Transverse colon (tissue), 4 donors: ENCODE measurements around the gene SECTM1. TPM values are rescaled to one million over a fixed set of nuclear protein-coding genes. Genes with fewer than 3 reads are reported as not detected.

ENCODE experiments used
- DNase-seq: peaks from one replicate; pipeline ENCODE4 v3.0.0-alpha.2; 2019
- H3K27ac ChIP-seq, 4 donors: fragments of 200-600 bp; sonication (generic); 2 replicates each; pipeline ENCODE4 v1.5.1; 2016 to 2018; ENCODE audit warnings: inconsistent platforms in 4 of 4
- H3K27me3 ChIP-seq: fragments of 200-600 bp; sonication (generic); 2 replicates; pipeline ENCODE4 v1.5.1; 2017; ENCODE audit warnings: inconsistent platforms
- H3K36me3 ChIP-seq, 4 donors: fragments of 200-600 bp; sonication (generic); 2 replicates each; pipeline ENCODE4 v1.5.1; 2017 to 2019; ENCODE audit warnings: inconsistent platforms in 4 of 4
- H3K4me1 ChIP-seq, 4 donors: fragments of 200-600 bp; sonication (generic); 2 replicates each; pipeline ENCODE4 v1.5.1; 2017 to 2020; ENCODE audit warnings: inconsistent platforms in 4 of 4
- H3K4me3 ChIP-seq, 4 donors: fragments of 200-600 bp; sonication (generic); 1 replicate in 1 of 4; 2 replicates in 3 of 4; pipeline versions ENCODE4 v1.5.1 to v1.6.1; 2017 to 2019; ENCODE audit warnings: inconsistent platforms in 4 of 4
- H3K9me3 ChIP-seq, 2 donors: fragments of 200-600 bp; sonication (generic); 2 replicates each; pipeline ENCODE4 v1.5.1; 2017 to 2019; ENCODE audit warnings: inconsistent platforms in 2 of 2
- EP300 ChIP-seq: sonication (generic); formaldehyde crosslinking; IDR thresholded peaks from one replicate; pipeline ENCODE4 v1.6.1; 2017; ENCODE audit warnings: antibody characterized with exemption, low read depth
- POLR2A ChIP-seq: fragments of 450-650 bp; IDR thresholded peaks from one replicate; pipeline ENCODE4 v1.6.1; 2016; ENCODE audit warnings: antibody characterized with exemption, mild to moderate bottlenecking, moderate library complexity
- POLR2AphosphoS5 ChIP-seq, 3 donors: sonication (generic); formaldehyde crosslinking; IDR thresholded peaks; one replicate each; pipeline ENCODE4 v1.6.1; 2016; ENCODE audit warnings: antibody characterized with exemption in 3 of 3
- WGBS, 2 donors: methylation state at CpG; one replicate each; pipeline ENCODE4 v1.1.5; 2018; ENCODE audit warnings: low coverage in 1 of 2; 5-methylcytosine and 5-hydroxymethylcytosine counted together
- in situ Hi-C, 4 donors: fragments of 200-750 bp; cut with MboI; loops; one replicate each; pipeline versions ENCODE4 v1.15.0 to v1.15.1; 2017; ENCODE audit warnings: low sequenced_read_pairs in 3 of 4, low pct_ligation_motif_present in 1 of 4, low pct_unique_long_range_greater_than_20kb in 1 of 4
- intact Hi-C: fragments of 100-400 bp; cut with DNase I; formaldehyde crosslinking; loops from one replicate; pipeline ENCODE4 v1.15.1; 2023; ENCODE audit warnings: low total_unique reads
- total RNA-seq, 4 donors: library from RNA; depleted of rRNA; stranded (reverse); fragments of >200 nt; gene quantifications; one replicate each; pipeline ENCODE4 v1.1.0, GENCODE V29; 2016
- TF ChIP-seq, protein P1 (sequence below), 5 experiments: fragments of 200-600 bp in 3 of 5; fragments of 450-650 bp in 2 of 5; sonication (generic) in 3 of 5; IDR thresholded peaks; 1 replicate in 2 of 5; 2 replicates in 3 of 5; pipeline ENCODE4 v1.5.1; 2016 to 2017; ENCODE audit warnings: antibody characterized with exemption in 5 of 5, inconsistent platforms in 3 of 5, mild to moderate bottlenecking in 2 of 5, moderate library complexity in 1 of 5

The SECTM1 gene
- total RNA-seq, 4 donors from 2014 or later: 5.8 to 127 (median 107) TPM

DNA sequence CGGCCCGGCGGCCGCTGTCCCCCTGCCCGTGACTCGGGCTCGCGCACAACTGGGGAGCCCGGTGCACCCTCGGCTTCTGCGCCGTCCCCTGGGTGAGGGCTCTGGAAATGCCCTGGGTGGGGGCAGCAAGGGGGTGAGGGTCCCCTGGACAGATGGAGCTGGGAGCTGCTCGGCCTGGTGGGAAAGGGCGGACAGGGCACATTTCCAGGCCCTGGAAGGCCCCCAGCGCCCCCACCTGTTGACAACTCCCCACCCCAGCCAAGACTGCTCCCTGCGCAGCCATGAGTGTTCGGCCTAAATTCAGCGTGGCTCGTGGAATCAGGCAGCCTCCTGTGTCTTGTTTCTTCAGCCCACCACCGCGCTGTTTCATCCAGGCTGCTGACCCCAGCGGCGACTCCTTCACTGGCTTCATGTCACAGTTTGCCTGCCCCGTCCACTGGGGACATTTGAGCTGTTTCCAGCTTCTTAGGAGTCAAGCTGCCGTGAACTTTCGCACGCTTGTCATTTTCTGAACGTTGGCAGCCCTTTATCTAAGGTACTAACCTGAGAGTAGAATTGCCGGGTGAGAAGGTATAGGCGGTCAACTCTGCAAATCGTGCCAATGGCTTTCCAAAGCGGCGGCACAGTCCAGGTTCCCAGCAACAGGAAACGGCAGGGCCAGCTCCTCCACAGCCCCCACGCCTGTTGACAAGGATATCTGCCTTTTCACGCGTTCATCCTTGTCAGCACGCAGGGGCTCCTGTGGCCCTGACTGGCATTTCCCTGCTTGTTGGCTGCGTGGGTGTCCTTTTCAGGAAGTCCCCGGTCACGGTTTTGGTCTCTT is 38.9 kb upstream of the SECTM1 start:
- no peak overlapping the region for H3K27ac ChIP-seq
- DNase-seq: no peak
- no peak overlapping the region for H3K4me3 ChIP-seq
- WGBS, 2 donors: 37 to 47% methylated on average over 11 to 40 of the region's 41 CpGs
- H3K4me1 ChIP-seq: peaks cover 9 to 34% (median 26%) of the 10 kb centered on the region in 4 donors
- peaks cover 82% of the 10 kb centered on the region for H3K27me3 ChIP-seq
- TF ChIP-seq POLR2A: no peak
- TF ChIP-seq EP300: no peak
- TF ChIP-seq, protein P1, sequence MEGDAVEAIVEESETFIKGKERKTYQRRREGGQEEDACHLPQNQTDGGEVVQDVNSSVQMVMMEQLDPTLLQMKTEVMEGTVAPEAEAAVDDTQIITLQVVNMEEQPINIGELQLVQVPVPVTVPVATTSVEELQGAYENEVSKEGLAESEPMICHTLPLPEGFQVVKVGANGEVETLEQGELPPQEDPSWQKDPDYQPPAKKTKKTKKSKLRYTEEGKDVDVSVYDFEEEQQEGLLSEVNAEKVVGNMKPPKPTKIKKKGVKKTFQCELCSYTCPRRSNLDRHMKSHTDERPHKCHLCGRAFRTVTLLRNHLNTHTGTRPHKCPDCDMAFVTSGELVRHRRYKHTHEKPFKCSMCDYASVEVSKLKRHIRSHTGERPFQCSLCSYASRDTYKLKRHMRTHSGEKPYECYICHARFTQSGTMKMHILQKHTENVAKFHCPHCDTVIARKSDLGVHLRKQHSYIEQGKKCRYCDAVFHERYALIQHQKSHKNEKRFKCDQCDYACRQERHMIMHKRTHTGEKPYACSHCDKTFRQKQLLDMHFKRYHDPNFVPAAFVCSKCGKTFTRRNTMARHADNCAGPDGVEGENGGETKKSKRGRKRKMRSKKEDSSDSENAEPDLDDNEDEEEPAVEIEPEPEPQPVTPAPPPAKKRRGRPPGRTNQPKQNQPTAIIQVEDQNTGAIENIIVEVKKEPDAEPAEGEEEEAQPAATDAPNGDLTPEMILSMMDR (IDR thresholded peaks at IDR 0.05): no peak
- H3K36me3 ChIP-seq: no peaks in the 10 kb centered on the region
- intact Hi-C loops: no loop called here
- H3K9me3 ChIP-seq: no peaks in the 10 kb centered on the region
- in situ Hi-C loops: no loop called here

DNA sequence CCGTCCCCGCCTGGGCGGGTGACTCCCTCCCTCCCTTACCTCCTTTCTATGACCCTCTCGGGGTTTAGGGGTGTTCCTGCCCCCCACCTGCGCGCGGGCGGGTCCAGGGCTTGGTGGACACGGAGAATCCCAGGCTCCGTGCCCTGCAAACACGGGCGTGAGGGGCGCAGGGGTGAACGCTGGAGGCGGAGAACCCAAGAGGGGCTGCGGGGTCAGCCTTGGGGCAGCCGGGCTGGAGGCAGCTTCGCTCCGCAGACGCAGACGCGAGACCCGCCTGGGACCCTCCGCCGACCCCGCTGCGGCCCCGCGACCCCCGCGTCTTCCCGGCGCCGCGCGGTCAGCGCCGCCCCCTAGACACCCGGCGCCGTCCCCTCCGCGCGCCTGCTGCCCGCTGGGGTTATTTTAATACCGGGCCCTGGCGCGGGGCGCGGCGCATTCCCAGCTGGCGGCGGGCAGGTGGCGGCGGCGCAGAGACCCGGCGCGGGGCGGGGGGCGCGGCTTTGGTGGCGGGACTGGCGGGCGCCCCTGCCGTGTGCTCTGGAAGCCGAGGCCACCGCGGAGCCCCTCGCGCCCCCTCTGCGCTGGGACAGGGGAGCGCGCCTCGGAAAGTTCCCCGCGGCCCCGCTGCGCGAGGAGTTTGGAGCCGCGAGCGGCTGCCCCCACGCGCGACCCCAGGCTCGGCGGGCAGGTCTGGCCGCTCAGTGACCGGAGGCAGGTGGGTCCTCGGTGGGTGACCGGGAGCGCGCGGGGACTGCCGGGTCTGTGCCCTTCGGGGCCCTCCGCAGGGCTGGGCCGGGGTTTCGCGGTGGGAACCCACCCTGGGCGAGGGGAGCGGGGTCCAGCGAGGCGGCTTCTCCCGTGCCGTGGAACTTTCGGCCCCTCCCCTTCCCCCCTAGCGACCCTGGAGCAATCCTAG is 38.0 kb upstream of the SECTM1 start, which contains the start of gene UTS2R:
Gene UTS2R (plus strand): TSS at position 433 of the 916 bp plus-strand sequence. CDS start 2,560 bp downstream, outside the sequence.
- Histone ChIP-seq H3K9me3 (no peaks in the 10 kb centered on the region), H3K27me3 (peaks cover 81% of the 10 kb centered on the region), H3K4me3 (peak within 1 kb of the TSS in 3 of 4 donors; percentile 13 to 43 (median 21)), H3K4me1 (peaks cover 11 to 42% (median 26%) of the 10 kb centered on the region in 4 donors), H3K27ac (no peak within 1 kb of the TSS), H3K36me3 (no peaks in the 10 kb centered on the region)
- no peak for DNase-seq
- WGBS, 2 donors: 8% methylated on average over 9 of the region's 109 CpGs; no CpG with 5 or more reads in 1 of the 2 donors
- no peak for TF ChIP-seq EP300
- no peak for TF ChIP-seq POLR2A
- TF ChIP-seq, protein P1 (IDR thresholded peaks at IDR 0.05): no peak
- no peak for TF ChIP-seq POLR2AphosphoS5 (IDR thresholded peaks at IDR 0.05)
- in situ Hi-C loops (no loop called here), intact Hi-C loops (no loop called here)

DNA sequence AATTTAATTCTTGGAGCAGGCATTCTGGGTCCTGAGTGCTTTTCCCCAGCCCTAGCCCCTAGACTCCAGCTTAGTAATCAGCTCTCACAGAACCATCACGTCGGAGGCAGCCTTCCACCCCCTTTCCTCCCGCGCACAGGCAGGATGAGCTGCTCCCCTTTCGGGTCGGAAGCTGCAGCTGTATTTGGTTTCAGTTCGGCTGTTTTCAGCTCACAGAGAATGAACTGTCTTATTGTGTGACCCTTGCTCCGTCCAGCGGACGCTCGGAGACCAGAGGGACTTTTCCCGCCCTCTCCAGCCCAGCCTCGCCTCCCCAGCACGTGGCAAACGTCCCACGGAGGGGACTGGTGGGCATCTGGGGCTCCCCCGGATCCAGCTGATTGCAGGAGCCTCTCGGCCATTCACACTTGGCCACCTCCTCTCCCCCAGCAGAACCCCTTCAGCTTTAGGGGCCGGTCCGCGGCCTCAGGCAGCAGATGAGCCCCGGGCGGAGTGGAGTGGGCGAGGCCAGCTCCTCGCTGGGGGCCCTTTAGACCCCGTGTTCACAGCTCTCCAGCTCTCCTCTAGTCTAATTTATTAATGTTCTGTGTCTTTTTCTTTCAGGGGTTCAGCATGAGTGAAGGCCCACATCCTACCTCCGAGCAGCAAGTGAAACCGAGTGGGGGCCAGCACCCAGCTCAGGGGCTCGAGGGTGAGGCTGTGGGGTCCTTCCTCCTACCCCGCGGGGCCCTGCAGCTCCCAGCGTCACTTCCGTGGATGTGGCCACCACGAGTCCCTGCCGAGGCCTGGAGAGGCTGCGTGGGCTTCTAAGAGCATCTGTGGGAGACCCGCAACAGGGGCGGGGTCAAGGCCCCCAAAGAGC is 37.1 kb upstream of the SECTM1 start:
- DNase-seq: peak; percentile 52
- intact Hi-C loops: no loop called here
- WGBS, 2 donors: 19% methylated on average over 38 of the region's 38 CpGs; no CpG with 5 or more reads in 1 of the 2 donors
- Histone ChIP-seq H3K36me3 (no peaks in the 10 kb centered on the region), H3K4me1 (peaks cover 11 to 46% (median 26%) of the 10 kb centered on the region in 4 donors), H3K27me3 (peaks cover 72% of the 10 kb centered on the region), H3K9me3 (no peaks in the 10 kb centered on the region), H3K27ac (no peak overlapping the region), H3K4me3 (peak overlapping the region in 3 of 4 donors; percentile 13 to 43 (median 21))
- no peak for TF ChIP-seq POLR2AphosphoS5 (IDR thresholded peaks at IDR 0.05)
- TF ChIP-seq POLR2A: no peak
- TF ChIP-seq, protein P1 (IDR thresholded peaks at IDR 0.05): no peak
- no peak for TF ChIP-seq EP300
- in situ Hi-C loops: no loop called here
